Esophagus muscularis mucosa (tissue), 3 donors: ENCODE measurements around the gene TRIM25.

Source experiments
- CTCF ChIP-seq, 3 experiments: fragments of 200-600 bp in 2 of 3; fragments of 450-650 bp in 1 of 3; sonication (generic) in 2 of 3; IDR thresholded peaks; one replicate each; pipeline ENCODE4 v1.5.1; 2017 to 2019; ENCODE audit warnings: antibody characterized with exemption in 3 of 3, mild to moderate bottlenecking in 2 of 3, moderate library complexity in 1 of 3
- POLR2A ChIP-seq: fragments of 450-650 bp; IDR thresholded peaks from one replicate; pipeline ENCODE4 v1.6.1; 2017; ENCODE audit warnings: antibody characterized with exemption, moderate library complexity, mild to moderate bottlenecking, low read depth

GRCh38 chr17:56926270-56926669 is 12.4 kb upstream of the TRIM25 start:
- no peak for TF ChIP-seq CTCF (IDR thresholded peaks at IDR 0.05)
- no peak for TF ChIP-seq POLR2A
